A673 (cell line): ENCODE results near the gene BMPR1B. TPM values are rescaled to one million over a fixed set of nuclear protein-coding genes. Genes with fewer than 3 reads are reported as not detected.

ENCODE experiments used
- BruUV-seq: library from RNA; stranded (reverse); fragments of 400-500 nt; replicated peaks from 2 replicates; lab custom pipeline; 2021; lab: Mats Ljungman, UMichigan
- CTCF ChIA-PET: fragments of 300-600 bp; sonication (Branson Sonifier 250); formaldehyde crosslinking; loops from one replicate; lab custom pipeline; 2022; ENCODE audit warnings: antibody characterized with exemption; lab: Charles Lee
- POLR2A ChIA-PET: fragments of 300-600 bp; sonication (Branson Sonifier 250); formaldehyde crosslinking; loops from one replicate; lab custom pipeline; 2022; ENCODE audit warnings: antibody characterized with exemption; ENCODE audit not compliant: low non-redundant PET; lab: Charles Lee
- DNase-seq: peaks from one replicate; pipeline ENCODE4 v3.0.0-alpha.2; 2015; ENCODE audit warnings: low spot score
- H3K27ac ChIP-seq: fragments of 200-600 bp; sonication (generic); 2 replicates; pipeline ENCODE4 v1.5.1; 2016; ENCODE audit warnings: mixed run types, low read depth, mild to moderate bottlenecking, mixed read lengths, antibody characterized with exemption, low read length; ENCODE audit not compliant: poor library complexity, severe bottlenecking
- H3K27me3 ChIP-seq: fragments of 200-600 bp; sonication (generic); replicated peaks from 2 replicates; pipeline ENCODE4 v1.6.1; 2017; ENCODE audit warnings: mixed run types, low read depth, mild to moderate bottlenecking, mixed read lengths, antibody characterized with exemption, low read length; ENCODE audit not compliant: insufficient read depth, poor library complexity
- H3K36me3 ChIP-seq: fragments of 200-600 bp; sonication (generic); 2 replicates; pipeline ENCODE4 v1.6.1; 2016; ENCODE audit warnings: mixed run types, mild to moderate bottlenecking, mixed read lengths, antibody characterized with exemption, low read length; ENCODE audit not compliant: insufficient read depth, poor library complexity, severe bottlenecking
- H3K4me1 ChIP-seq: fragments of 200-600 bp; sonication (generic); 2 replicates; pipeline ENCODE4 v1.6.1; 2017; ENCODE audit warnings: mixed run types, mild to moderate bottlenecking, mixed read lengths, antibody characterized with exemption, low read length; ENCODE audit not compliant: insufficient read depth, poor library complexity, severe bottlenecking
- H3K4me3 ChIP-seq: fragments of 200-600 bp; sonication (generic); 2 replicates; pipeline ENCODE4 v1.5.1; 2016; ENCODE audit warnings: low read depth, mixed run types, mild to moderate bottlenecking, mixed read lengths, low read length; ENCODE audit not compliant: poor library complexity, severe bottlenecking
- H3K9me3 ChIP-seq: fragments of 200-600 bp; sonication (generic); 2 replicates; pipeline ENCODE4 v1.6.1; 2016; ENCODE audit warnings: mixed run types, low read depth, mild to moderate bottlenecking, mixed read lengths, antibody characterized with exemption, low read length; ENCODE audit not compliant: poor library complexity, severe bottlenecking
- CTCF ChIP-seq: fragments of 300-800, 200-600 bp; sonication (generic); conservative IDR thresholded peaks from 2 replicates; pipeline ENCODE4 v1.5.1; 2017; ENCODE audit warnings: low read depth, mild to moderate bottlenecking, antibody characterized with exemption, low read length, moderate library complexity, mixed read lengths
- EZH2 ChIP-seq: fragments of 200-600 bp; sonication (generic); IDR thresholded peaks from 2 replicates; pipeline ENCODE4 v1.6.1; 2017; ENCODE audit warnings: borderline replicate concordance, low read depth, mild to moderate bottlenecking, mixed read lengths, antibody characterized with exemption, low read length; ENCODE audit not compliant: poor library complexity, severe bottlenecking
- intact Hi-C: fragments of 100-400 bp; cut with micrococcal nuclease; formaldehyde crosslinking; loops from one replicate; pipeline ENCODE4 v1.10.0; 2022; ENCODE audit not compliant: unreplicated experiment
- total RNA-seq: library from RNA; stranded (reverse); gene quantifications from 2 replicates; pipeline ENCODE4 v1.2.3, GENCODE V29; 2021

BMPR1B gene
- total RNA-seq, 1 experiment from 2014 or later = 2.2 TPM

- POLR2A ChIA-PET = no interaction called here
- BruUV-seq = no TSS peak
- H3K36me3 ChIP-seq = no peaks in the 10 kb centered on the region
Observed at GRCh38 chr4:94765174-94765573, 7.4 kb downstream of the BMPR1B start.

DNA sequence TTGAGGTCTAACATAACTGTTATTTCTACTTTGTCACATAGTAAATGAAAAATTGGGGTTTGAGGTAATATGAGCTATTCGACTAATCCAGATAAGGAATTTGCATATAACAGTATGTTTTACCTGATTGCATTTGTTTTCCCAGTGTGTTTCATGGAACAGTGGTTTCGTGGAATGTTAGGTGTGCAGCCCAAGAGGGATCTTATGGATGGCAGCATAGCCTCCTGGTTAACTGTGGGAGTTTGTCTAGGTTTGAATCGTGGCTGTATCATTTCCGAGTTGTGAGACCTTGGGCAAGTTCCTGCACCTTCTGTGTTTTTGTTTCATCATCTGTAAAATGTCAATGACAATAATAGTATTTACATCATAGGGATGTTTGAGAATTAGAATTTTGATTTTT, 7.9 kb downstream of the BMPR1B start:
- intact Hi-C loops = no loop called here
- Histone ChIP-seq H3K4me3 (no peak overlapping the region), H3K4me1 (peaks cover 3% of the 10 kb centered on the region), H3K27ac (no peak overlapping the region), H3K27me3 (no peaks in the 10 kb centered on the region), H3K36me3 (no peaks in the 10 kb centered on the region), H3K9me3 (no peaks in the 10 kb centered on the region)
- TF ChIP-seq EZH2 (no peak), CTCF (no peak)
- DNase-seq = no peak
- POLR2A ChIA-PET = no interaction called here
- CTCF ChIA-PET = no interaction called here
- BruUV-seq = no TSS peak

More at GRCh38 chr4:94765174-94765573, 7.4 kb downstream of the BMPR1B start:
- no peak for DNase-seq
- Histone ChIP-seq H3K9me3 (no peaks in the 10 kb centered on the region), H3K27me3 (no peaks in the 10 kb centered on the region), H3K27ac (no peak overlapping the region), H3K4me3 (no peak overlapping the region), H3K4me1 (peaks cover 3% of the 10 kb centered on the region)
- CTCF ChIA-PET = no interaction called here
- TF ChIP-seq EZH2 = no peak
- no peak for TF ChIP-seq CTCF
- intact Hi-C loops = no loop called here

DNA sequence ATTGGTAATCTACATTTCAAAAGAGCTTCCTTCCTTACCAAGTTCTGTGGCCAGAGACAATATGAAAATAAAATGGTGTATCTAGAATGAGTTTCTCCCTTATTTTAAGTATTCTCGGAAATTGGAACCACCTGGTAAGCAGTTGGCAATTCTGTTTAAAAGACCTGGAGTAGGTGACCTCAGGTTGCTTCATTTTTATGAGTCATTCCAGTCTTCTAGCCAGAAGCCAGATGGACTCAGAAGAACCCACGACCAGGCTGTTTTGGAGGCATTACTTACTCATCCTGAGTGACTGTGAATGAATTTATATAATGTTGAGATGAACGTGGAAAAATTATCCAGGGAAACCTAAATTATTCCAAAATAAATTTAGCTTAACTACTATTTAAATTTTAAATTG, 9.1 kb downstream of the BMPR1B start:
- Histone ChIP-seq H3K27ac (no peak overlapping the region), H3K27me3 (no peaks in the 10 kb centered on the region), H3K4me1 (peaks cover 3% of the 10 kb centered on the region), H3K36me3 (no peaks in the 10 kb centered on the region), H3K9me3 (no peaks in the 10 kb centered on the region), H3K4me3 (no peak overlapping the region)
- BruUV-seq = no TSS peak
- DNase-seq = no peak
- ChIA-PET POLR2A (no interaction called here), CTCF (no interaction called here)
- intact Hi-C loops = no loop called here
- TF ChIP-seq EZH2 (no peak), CTCF (no peak)
